SK-N-SH (cell line): Measurements from ENCODE around the gene TADA2B. TPM values are rescaled to one million over a fixed set of nuclear protein-coding genes. Genes with fewer than 3 reads are reported as not detected.
A peak's percentile ranks its signal among the peaks of the same experiment; 100 is the strongest.

Experiments
- CTCF ChIA-PET: fragments of 300-600, 350-600 bp; formaldehyde crosslinking; extraction: SDS; loops from one replicate; lab custom pipeline; 2021; lab: Yijun Ruan, JAX
- POLR2A ChIA-PET: fragments of 350-600 bp; sonication (Branson Sonifier 250); formaldehyde crosslinking; extraction: SDS; loops from one replicate; lab custom pipeline; 2020; ENCODE audit warnings: antibody characterized with exemption, inconsistent platforms; lab: Yijun Ruan, JAX
- DNase-seq: peaks from one replicate; pipeline ENCODE4 v3.0.0; 2012
- H2AFZ ChIP-seq: fragments of 200-600 bp; sonication (generic); 2 replicates; pipeline ENCODE4 v1.8.1; 2016; ENCODE audit warnings: antibody characterized with exemption, mild to moderate bottlenecking, low read depth
- H3F3A ChIP-seq: fragments of 200-600 bp; sonication (generic); replicated peaks from 2 replicates; pipeline ENCODE3; 2016; ENCODE audit warnings: antibody characterized with exemption, mild to moderate bottlenecking; ENCODE audit not compliant: insufficient read depth
- H3K27ac ChIP-seq, 2 experiments: fragments of 200-500 bp in 1 of 2; fragments of 200-600 bp in 1 of 2; sonication (Bioruptor generic) in 1 of 2; sonication (generic), shearing (Covaris generic) in 1 of 2; 2 replicates each; pipeline versions ENCODE4 v1.5.1 to v1.6.1; 2014 to 2016; ENCODE audit warnings: low read depth in 2 of 2, inconsistent platforms in 1 of 2, low read length in 1 of 2, mild to moderate bottlenecking in 1 of 2, mixed read lengths in 1 of 2
- H3K27me3 ChIP-seq: fragments of 200-600 bp; sonication (generic), shearing (Covaris generic); 2 replicates; pipeline ENCODE4 v1.6.1; 2016; ENCODE audit warnings: mixed run types; ENCODE audit not compliant: insufficient read depth
- H3K36me3 ChIP-seq, 2 experiments: fragments of 200-500 bp in 1 of 2; fragments of 200-600 bp in 1 of 2; sonication (Bioruptor generic) in 1 of 2; sonication (generic) in 1 of 2; replicated peaks in 1 of 2; 2 replicates each; pipeline versions ENCODE3 to v1.5.1; 2014 to 2016; ENCODE audit warnings: low read length in 1 of 2, mild to moderate bottlenecking in 1 of 2; ENCODE audit not compliant: insufficient read depth in 2 of 2, control insufficient read depth in 1 of 2
- H3K4me1 ChIP-seq, 2 experiments: fragments of 200-500 bp in 1 of 2; fragments of 200-600 bp in 1 of 2; sonication (Bioruptor generic) in 1 of 2; sonication (generic), shearing (Covaris generic) in 1 of 2; 2 replicates each; pipeline versions ENCODE4 v1.5.1 to v1.6.1; 2014 to 2016; ENCODE audit warnings: low read depth in 1 of 2, low read length in 1 of 2, mixed run types in 1 of 2; ENCODE audit not compliant: insufficient read depth in 2 of 2, control insufficient read depth in 1 of 2
- H3K4me2 ChIP-seq: fragments of 200-600 bp; sonication (generic), shearing (Covaris generic); 2 replicates; pipeline ENCODE4 v1.6.1; 2017; ENCODE audit warnings: mixed run types
- H3K4me3 ChIP-seq, 2 experiments: fragments of 200-500 bp in 1 of 2; fragments of 200-600 bp in 1 of 2; sonication (Bioruptor generic) in 1 of 2; sonication (generic), shearing (Covaris generic) in 1 of 2; 2 replicates each; pipeline versions ENCODE4 v1.5.1 to v1.8.1; 2014 to 2016; ENCODE audit warnings: low read depth in 2 of 2, inconsistent platforms in 1 of 2, low read length in 1 of 2, mild to moderate bottlenecking in 1 of 2, mixed read lengths in 1 of 2, moderate library complexity in 1 of 2
- H3K79me2 ChIP-seq: fragments of 200-600 bp; sonication (generic); 2 replicates; pipeline ENCODE4 v1.8.1; 2017; ENCODE audit warnings: mild to moderate bottlenecking; ENCODE audit not compliant: insufficient read depth
- H3K9ac ChIP-seq: fragments of 200-600 bp; sonication (generic); 2 replicates; pipeline ENCODE4 v1.6.1; 2017; ENCODE audit warnings: mixed run types
- H3K9me2 ChIP-seq: fragments of 200-600 bp; sonication (generic); 2 replicates; pipeline ENCODE4 v1.6.1; 2017; ENCODE audit warnings: mixed run types
- H3K9me3 ChIP-seq: fragments of 200-600 bp; sonication (generic); 2 replicates; pipeline ENCODE4 v1.6.1; 2017; ENCODE audit warnings: mixed run types, mild to moderate bottlenecking, moderate library complexity
- H4K20me1 ChIP-seq: fragments of 200-600 bp; sonication (generic); 2 replicates; pipeline ENCODE4 v1.6.1; 2017; ENCODE audit warnings: mild to moderate bottlenecking, mixed run types; ENCODE audit not compliant: insufficient read depth
- EZH2phosphoT487 ChIP-seq: fragments of 200-600 bp; sonication (generic); IDR thresholded peaks from 2 replicates; pipeline ENCODE4 v1.6.1; 2017; ENCODE audit warnings: low read depth, mixed run types, mild to moderate bottlenecking, antibody characterized with exemption, moderate library complexity, borderline replicate concordance
- NFIC ChIP-seq: IDR thresholded peaks from 2 replicates; pipeline ENCODE4 v1.4.0; 2012; ENCODE audit warnings: borderline replicate concordance
- RAD21 ChIP-seq: IDR thresholded peaks from 2 replicates; pipeline ENCODE4 v1.6.1; 2012; ENCODE audit warnings: mild to moderate bottlenecking, low read length
- REST ChIP-seq: IDR thresholded peaks from 2 replicates; pipeline ENCODE4 v1.6.1; 2012; ENCODE audit warnings: mild to moderate bottlenecking, low read depth, low read length, moderate library complexity
- WGBS: methylation state at CpG from one replicate; pipeline ENCODE4 v1.1.6; 2017; ENCODE audit warnings: low lambda C conversion rate; 5-methylcytosine and 5-hydroxymethylcytosine counted together
- polyA plus RNA-seq, 3 experiments: library from polyadenylated mRNA; depleted of rRNA; stranded (reverse); fragments of >200 nt; gene quantifications; 2 replicates each; pipeline ENCODE4 v1.2.3, GENCODE V29; 2012
- TF ChIP-seq, protein P1 (sequence below): fragments of 200-600 bp; sonication (generic); IDR thresholded peaks from 2 replicates; pipeline ENCODE4 v1.6.1; 2017; ENCODE audit warnings: antibody characterized with exemption, mild to moderate bottlenecking, moderate library complexity

TADA2B gene
- polyA plus RNA-seq, 1 of the 3 experiments (the other 2 are of a cell fraction) = 8.0 TPM

DNA sequence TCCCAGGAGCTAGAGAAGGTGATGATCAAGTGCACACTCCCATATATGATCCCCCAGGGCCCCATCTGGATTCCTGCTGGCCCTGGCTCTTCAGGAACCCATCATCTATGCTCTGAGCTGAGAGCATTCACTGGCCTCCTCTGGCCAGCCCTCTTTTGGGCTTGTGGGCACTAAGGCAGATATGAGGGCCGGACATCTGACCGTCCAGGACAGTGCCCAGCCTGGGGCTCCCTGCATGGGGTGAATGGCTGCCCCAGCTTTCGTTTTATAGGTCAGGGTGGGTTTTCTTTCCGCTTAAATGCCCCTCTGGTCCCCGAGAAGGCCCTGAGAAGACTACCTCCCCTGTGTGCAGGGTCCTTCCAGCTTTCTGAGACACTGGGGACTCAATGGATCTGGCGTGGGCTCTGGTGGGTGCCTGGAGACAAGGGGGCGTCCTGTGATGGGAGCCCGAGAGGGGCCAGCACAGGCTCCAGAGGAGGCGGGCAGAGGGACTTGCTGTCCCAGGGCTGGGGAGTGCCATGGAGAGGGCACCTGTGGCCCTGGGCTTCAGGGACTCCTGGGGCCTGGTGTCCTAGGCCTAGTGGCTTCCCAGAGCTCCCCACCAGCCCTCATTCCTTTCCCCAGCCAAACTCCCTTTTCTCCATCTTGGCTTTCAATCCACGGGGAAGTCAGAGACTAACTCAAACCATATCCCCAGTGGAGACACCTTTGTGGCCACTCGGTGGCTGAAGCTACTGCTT lies 64.2 kb downstream of the TADA2B start:
- TF ChIP-seq EZH2phosphoT487 (no peak), REST (no peak), NFIC (no peak), RAD21 (no peak)
- TF ChIP-seq, protein P1, sequence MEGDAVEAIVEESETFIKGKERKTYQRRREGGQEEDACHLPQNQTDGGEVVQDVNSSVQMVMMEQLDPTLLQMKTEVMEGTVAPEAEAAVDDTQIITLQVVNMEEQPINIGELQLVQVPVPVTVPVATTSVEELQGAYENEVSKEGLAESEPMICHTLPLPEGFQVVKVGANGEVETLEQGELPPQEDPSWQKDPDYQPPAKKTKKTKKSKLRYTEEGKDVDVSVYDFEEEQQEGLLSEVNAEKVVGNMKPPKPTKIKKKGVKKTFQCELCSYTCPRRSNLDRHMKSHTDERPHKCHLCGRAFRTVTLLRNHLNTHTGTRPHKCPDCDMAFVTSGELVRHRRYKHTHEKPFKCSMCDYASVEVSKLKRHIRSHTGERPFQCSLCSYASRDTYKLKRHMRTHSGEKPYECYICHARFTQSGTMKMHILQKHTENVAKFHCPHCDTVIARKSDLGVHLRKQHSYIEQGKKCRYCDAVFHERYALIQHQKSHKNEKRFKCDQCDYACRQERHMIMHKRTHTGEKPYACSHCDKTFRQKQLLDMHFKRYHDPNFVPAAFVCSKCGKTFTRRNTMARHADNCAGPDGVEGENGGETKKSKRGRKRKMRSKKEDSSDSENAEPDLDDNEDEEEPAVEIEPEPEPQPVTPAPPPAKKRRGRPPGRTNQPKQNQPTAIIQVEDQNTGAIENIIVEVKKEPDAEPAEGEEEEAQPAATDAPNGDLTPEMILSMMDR = no peak
- WGBS = 65% methylated on average over 11 of the region's 11 CpGs
- CTCF ChIA-PET = no interaction called here

More for the DNA sequence above, 64.2 kb downstream of the TADA2B start:
- H3K9ac ChIP-seq = no peak overlapping the region
- no peak overlapping the region for H2AFZ ChIP-seq
- H3K27ac ChIP-seq = no peak overlapping the region
- H3F3A ChIP-seq = no peaks in the 10 kb centered on the region
- H4K20me1 ChIP-seq = no peaks in the 10 kb centered on the region
- no peak overlapping the region for H3K4me3 ChIP-seq
- DNase-seq = peak; percentile 11
- H3K27me3 ChIP-seq = no peaks in the 10 kb centered on the region
- H3K4me1 ChIP-seq = peaks cover 3 to 10% of the 10 kb centered on the region in 2 experiments; a peak in 2 of 4 replicates
- no peaks in the 10 kb centered on the region for H3K36me3 ChIP-seq
- H3K9me3 ChIP-seq = no peaks in the 10 kb centered on the region
- H3K79me2 ChIP-seq = no peaks in the 10 kb centered on the region
- no peak overlapping the region for H3K4me2 ChIP-seq
- POLR2A ChIA-PET = no interaction called here
- no peaks in the 10 kb centered on the region for H3K9me2 ChIP-seq

Other genes starting within 250 kb of the TADA2B start
- 39.5 and 42.6 TPM in 2 replicates for gene TBC1D14, start 133.5 kb upstream of the TADA2B start, polyA plus RNA-seq (2012; rRNA removed)
- 29.8 and 32.8 TPM in 2 replicates for gene GRPEL1, start 24.7 kb downstream of the TADA2B start, polyA plus RNA-seq (2012; rRNA removed)
- gene SORCS2, start 149.2 kb downstream of the TADA2B start, polyA plus RNA-seq (2012; rRNA removed) = 0.99 and 1.6 TPM in 2 replicates